LNCAP (cell line): ENCODE results near the gene PMF1.

Experiments used
- TF ChIP-seq, protein P1 (sequence below): fragments of 450-650 bp; IDR thresholded peaks from 2 replicates; pipeline ENCODE4 v1.5.1; 2017; ENCODE audit warnings: mild to moderate bottlenecking

PMF1 gene

DNA sequence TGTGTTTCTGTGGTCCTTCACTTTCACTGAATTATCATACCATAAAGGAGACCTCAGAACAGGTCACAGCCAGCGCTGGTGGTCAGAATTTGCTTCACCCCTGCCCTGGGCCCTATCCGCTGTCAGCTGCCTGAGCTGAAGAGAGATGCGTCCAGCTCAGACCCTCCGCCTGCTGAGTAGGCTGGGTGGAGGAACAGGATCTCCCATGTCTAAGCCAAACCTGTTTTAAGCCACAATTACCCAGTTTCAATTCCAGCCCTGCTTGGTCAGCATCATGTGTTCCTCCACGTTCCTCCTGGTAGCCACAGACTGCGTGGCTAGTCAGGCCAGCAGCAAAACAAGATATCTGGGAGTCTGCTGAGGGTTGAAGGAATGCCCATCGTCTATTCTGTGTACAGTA, 15.7 kb downstream of the PMF1 start:
- TF ChIP-seq, protein P1, sequence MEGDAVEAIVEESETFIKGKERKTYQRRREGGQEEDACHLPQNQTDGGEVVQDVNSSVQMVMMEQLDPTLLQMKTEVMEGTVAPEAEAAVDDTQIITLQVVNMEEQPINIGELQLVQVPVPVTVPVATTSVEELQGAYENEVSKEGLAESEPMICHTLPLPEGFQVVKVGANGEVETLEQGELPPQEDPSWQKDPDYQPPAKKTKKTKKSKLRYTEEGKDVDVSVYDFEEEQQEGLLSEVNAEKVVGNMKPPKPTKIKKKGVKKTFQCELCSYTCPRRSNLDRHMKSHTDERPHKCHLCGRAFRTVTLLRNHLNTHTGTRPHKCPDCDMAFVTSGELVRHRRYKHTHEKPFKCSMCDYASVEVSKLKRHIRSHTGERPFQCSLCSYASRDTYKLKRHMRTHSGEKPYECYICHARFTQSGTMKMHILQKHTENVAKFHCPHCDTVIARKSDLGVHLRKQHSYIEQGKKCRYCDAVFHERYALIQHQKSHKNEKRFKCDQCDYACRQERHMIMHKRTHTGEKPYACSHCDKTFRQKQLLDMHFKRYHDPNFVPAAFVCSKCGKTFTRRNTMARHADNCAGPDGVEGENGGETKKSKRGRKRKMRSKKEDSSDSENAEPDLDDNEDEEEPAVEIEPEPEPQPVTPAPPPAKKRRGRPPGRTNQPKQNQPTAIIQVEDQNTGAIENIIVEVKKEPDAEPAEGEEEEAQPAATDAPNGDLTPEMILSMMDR = no peak

DNA sequence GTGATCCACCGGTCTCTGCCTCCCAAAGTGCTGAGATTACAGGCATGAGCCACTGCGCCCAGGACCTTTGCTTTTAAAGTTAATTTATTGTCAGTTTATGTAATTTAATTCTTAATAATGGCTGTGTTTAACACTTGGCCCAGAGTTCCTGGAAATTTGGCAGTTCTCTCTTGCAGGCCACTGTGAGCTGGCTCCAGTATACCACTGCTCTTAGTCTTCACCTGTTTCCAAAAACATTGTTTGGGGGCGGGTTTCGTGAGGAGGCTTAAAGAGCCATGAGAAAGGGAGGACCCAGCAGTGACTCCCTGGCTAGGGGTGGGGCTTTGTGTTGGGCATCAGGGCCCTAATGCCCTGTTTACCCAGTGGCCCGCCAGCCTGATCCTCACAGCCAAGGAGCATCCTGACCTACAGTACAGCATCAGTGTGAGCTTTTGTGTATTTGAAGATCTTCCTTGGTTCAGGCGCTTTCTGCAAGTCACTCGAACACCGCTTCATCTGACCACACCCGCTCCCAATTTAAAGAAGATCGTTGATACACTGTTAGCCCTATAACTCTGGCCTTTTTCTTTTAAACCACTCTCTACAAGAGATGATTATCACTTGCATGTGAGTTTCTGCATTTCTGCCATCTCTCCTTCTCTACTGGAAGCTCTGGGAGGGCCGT, 17.1 kb downstream of the PMF1 start:
- TF ChIP-seq, protein P1 = no peak

DNA sequence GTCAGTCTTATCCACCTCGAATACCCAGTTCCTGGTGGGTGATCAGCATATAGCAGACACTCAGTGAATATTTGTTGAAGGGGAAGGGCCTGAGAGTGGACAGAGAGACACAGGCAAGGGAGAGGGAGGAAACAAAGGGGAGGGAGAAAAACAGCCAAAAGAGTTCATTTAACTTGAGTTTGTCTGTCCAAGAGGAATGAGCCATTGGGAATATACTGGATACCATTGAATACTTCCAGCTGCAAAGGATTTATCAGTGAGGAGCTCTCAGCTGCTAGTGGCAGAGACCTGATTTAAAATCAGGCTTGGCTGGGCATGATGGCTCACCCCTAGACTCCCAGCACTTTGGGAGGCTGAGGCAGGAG, 17.6 kb downstream of the PMF1 start:
- TF ChIP-seq, protein P1 = no peak

DNA sequence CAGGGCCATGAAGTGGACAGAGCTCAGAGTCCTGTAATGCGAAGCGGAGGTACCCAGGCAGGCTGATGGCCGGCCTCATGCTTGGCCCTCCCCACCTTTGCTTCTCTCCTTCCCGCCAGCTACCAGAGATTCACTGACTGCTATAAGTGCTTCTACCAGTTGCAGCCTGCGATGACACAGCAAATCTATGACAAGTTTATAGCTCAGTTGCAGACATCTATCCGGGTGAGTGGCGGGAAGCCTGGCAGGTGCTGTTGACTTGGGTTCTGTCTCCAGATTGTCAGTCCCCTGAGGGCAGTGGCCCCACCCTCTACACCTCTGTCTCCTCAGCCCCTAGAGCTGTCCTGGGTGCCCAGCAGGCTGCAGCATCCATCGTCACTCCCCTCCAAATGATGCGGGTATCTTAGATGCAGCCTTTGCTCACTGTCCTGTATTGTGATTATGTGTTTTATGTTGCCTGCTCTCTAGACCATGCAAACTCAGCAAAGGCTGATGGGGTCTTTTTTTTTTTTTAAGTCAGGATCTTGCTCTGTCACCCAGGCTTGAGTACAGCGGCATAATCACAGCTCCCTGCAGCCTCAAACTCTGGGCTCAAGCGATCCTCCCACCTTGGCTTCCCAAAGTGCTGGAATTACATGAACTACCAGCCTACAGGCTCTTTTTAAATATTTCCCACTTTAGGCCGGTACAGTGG, 19.5 kb downstream of the PMF1 start:
- TF ChIP-seq, protein P1 = no peak

DNA sequence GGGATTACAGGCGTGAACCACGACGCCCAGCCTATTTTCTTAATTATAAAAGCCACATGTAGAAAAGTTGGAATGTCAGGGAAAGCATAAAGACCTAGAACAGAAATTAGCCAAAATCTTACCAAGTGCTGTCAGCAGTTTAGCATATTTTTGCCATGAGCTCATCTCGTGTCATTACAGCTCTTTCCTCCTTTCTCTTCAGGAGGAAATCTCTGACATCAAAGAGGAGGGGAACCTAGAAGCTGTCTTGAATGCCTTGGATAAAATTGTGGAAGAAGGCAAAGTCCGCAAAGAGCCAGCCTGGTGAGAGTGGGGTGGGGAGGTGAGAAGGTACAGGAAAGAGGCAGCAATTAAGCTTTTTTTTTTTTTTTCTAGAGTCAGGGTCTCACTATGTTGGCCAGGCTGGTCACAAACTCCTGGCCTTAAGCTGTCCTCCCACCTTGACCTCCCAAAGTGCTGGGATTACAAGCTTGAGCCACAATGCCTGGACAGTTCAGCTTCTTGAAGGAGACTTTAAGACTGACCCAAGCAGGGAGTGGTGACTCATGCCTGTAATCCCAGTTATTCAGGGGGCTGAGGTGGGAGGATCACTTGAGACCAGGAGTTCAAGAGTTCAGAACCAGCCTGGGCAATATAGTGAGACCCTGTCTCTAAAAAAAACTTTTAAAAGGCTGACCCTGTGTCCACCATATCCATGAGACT, 20.8 kb downstream of the PMF1 start:
- TF ChIP-seq, protein P1 = no peak

DNA sequence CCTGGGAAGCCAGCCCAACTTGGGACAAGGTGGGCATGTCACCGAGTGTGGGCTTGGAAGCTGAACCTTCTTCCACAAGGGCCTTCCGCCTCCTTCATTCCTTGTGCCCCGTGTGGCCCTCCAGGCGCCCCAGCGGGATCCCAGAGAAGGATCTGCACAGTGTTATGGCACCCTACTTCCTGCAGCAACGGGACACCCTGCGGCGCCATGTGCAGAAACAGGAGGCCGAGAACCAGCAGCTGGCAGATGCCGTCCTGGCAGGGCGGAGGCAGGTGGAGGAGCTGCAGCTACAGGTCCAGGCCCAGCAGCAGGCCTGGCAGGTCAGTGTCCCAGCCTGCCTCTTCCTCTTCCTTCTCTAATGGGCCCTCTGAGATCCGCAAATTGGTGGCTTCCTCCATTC, 23.4 kb downstream of the PMF1 start:
- TF ChIP-seq, protein P1 = no peak

DNA sequence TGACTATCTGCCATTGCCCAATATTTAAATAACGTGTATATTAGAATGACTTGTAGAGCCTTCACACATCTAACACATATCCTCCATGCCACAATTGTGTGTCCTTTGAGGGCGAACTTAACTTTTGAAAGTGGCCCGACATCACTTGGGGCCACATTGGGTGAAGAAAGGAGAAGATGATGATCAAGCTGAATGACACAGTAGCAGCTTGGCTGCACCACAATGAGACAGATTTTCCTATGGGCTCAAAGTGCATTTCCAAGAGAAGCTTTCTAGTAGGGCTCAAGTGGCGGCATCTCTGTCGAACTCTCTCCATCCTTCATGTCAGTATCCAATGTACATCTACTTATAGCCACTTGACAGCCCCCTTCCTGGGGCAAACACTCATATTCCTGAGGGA, 25.4 kb downstream of the PMF1 start:
- TF ChIP-seq, protein P1 = no peak
